IPS-11a (cell line): ENCODE measurements around the gene NELFB.
"Not testable (repeated sequence)": the region's sequence is repeated elsewhere in the genome, so short reads cannot be mapped to it uniquely, and the experiment has no call there.

Experiments used
- H3K4me3 ChIP-seq: one replicate; pipeline ENCODE4 v1.5.1; 2013; ENCODE audit warnings: low read depth, low read length, control low read depth

NELFB gene

DNA sequence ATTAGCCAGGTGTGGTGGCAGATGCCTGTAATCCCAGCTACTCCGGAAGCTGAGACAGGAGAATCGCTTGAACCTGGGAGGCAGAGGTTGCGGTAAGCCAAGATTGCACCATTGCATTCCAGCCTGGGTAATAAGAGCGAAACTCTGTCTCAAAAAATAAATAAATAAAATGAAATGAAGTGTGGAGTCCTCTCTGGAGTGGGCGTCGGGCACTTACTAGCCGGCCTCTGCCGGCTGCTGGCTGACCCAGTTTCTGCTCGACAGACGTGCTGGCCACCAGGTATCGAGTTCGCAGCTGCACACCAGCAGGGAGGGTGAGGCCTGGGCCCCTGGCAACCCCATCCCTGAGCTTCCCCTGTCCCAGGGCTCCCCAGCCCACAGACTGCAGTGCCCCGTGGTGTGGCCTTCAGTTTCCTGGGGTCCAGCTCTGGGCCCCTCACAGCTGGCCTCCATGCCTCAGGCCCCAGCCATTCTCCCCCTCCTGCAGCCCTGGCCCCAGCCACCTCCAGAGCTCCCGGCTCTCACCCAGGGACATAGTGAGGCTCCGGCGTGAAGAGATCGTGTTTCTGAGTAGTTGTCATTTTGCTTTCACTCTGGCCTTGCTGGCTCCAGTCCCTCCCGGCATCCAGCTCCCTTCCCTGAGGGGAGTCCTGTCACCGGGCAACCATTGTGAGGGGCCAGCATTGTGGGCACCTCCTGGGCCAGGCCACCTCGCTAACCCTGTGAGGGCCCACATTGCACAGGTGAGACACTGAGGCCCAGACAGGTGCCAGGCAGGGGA, 7.8 kb upstream of the NELFB start:
- H3K4me3 ChIP-seq, result no peak overlapping the region

GRCh38 chr9:137247916-137248175, 7.3 kb upstream of the NELFB start:
- no peak overlapping the region for H3K4me3 ChIP-seq

GRCh38 chr9:137250329-137251193, 4.6 kb upstream of the NELFB start:
- no peak overlapping the region for H3K4me3 ChIP-seq

- no peak within 1 kb of the TSS for H3K4me3 ChIP-seq
Observed at GRCh38 chr9:137251194-137251461, 4.0 kb upstream of the NELFB start, which contains the start of gene STPG3. TSS of gene STPG3 (plus strand) at chr9:137251286. CDS start at chr9:137251287, 1 bp downstream.

DNA sequence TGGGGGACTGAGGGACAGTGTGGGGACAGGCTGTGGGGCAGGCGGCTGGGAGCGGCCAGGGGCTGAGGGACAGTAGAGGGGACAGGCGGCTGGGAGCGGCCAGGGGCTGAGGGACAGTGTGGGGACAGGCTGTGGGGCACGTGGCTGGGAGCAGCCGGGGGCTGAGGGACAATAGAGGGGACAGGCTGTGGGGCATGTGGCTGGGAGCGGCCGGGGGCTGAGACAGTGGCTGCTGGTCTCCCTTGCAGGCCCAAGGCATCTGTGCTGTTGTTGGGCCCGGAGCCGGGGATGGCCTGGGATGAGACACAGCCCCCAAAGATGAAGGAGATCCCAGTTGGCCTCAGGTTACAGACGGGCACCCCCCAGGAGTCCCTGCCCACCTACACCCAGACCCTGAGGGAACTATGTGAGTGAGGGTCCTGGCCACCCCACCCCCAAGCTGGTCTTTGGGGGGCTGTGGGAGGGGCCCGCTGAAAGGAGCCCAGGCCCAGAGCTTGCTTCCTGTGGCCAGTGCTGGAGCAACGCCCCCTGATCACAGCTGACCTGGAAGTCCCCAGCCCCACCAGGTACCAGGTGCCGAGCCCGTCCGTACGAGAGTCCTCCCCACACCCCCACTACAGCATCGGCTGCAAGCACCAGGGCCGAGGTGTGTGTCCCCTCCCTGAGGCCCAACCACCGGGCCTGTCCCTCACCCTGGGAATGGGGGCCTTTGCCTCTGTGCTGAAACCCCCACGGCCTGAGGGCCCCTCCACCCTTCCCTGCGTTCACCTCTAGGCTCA, 3.4 kb upstream of the NELFB start:
- H3K4me3 ChIP-seq, result no peak overlapping the region

GRCh38 chr9:137252555-137253506, 2.3 kb upstream of the NELFB start:
- H3K4me3 ChIP-seq, result no peak overlapping the region

GRCh38 chr9:137253717-137254623, 1.2 kb upstream of the NELFB start:
- peak overlapping the region; percentile 94 for H3K4me3 ChIP-seq

- H3K4me3 ChIP-seq, result peak overlapping the region; percentile 94
Observed at GRCh38 chr9:137255448-137256114, 454 bp downstream of the NELFB start.

- H3K4me3 ChIP-seq, result no peak overlapping the region
Observed at GRCh38 chr9:137256362-137256761, 1.2 kb downstream of the NELFB start.

- H3K4me3 ChIP-seq, result no peak overlapping the region
Observed at GRCh38 chr9:137256856-137257255, 1.7 kb downstream of the NELFB start.

DNA sequence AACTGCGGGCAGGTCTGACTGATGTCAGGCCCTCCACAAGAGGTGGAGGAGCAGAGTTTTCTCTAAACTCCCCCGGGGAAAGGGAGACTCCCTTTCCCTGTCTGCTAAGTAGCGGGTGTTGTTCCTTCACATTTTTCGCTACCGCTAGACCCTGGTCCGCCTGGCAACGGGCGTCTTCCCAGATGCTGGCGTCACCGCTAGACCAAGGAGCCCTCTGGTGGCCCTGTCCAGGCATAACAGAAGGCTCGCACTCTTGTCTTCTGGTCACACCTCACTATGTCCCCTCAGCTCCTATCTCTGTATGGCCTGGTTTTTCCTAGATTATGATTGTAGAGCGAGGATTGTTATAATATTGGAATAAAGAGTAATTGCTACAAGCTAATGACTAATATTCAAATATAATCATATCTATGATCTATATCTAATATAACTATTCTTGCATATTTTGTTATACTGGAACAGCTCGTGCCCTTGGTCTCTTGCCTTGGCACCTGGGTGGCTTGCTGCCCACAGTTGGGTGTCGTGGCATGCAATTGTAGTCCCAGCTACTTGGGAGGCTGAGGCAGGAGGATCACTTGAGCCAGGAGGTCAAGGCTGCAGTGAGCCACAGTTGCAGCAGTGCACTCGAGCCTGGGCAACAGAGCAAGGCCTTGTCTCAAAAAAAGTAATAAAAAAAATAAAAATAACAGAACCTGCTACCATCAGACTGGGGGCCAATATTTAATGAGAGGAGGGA, 7.2 kb downstream of the NELFB start:
- not testable (repeated sequence) for H3K4me3 ChIP-seq

GRCh38 chr9:137262909-137263285, 7.8 kb downstream of the NELFB start:
- no peak overlapping the region for H3K4me3 ChIP-seq

DNA sequence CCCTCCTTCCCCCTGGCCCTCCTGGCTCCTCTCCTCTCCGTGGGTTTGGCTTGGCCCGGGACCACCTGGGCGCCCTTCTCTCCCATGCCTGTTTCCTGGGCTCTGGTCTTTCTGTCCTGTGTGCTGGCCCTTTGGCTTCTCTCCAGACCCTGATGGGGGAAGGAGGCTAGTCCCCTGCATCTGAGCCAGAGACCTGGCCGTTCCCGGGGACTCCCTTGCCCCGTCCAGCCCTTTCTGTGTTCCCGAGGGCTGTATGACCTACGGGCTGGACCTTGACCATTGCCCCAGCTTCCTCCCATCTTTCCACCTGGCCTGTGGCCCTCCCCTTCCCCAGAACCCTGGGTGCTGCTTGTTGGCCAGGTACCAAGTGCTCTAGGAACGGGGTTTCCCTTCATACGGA, 8.4 kb downstream of the NELFB start:
- no peak overlapping the region for H3K4me3 ChIP-seq

- no peak overlapping the region for H3K4me3 ChIP-seq
Observed at GRCh38 chr9:137264067-137264466, 8.9 kb downstream of the NELFB start.

DNA sequence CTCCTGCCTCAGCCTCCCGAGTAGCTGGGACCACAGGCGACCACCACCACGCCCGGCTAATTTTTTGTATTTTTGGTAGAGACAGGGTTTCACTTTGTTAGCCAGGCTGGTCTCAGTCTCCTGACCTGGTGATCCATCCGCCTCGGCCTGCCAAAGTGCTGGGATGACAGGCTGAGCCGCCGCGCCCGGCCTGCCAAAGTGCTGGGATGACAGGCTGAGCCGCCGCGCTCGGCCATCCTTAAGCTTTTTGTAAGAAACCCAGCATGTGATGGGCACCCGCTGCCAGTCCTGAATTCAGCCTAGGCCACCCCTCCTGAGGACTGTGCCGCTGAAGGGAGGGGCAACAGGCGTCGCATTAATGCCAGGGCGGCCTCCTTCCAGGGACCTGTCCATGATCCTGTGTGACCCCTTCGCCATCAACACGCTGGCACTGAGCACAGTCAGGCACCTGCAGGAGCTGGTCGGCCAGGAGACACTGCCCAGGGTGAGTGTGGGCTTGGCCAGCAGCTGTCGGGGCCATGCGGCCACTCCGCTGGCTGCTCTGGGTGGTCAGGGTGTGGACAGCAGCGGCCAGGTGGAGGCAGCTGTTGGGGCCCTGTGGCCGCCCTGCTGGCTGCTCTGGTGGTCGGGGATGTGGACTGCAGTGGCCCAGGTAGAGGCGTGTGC, 10.5 kb downstream of the NELFB start:
- no peak overlapping the region for H3K4me3 ChIP-seq

DNA sequence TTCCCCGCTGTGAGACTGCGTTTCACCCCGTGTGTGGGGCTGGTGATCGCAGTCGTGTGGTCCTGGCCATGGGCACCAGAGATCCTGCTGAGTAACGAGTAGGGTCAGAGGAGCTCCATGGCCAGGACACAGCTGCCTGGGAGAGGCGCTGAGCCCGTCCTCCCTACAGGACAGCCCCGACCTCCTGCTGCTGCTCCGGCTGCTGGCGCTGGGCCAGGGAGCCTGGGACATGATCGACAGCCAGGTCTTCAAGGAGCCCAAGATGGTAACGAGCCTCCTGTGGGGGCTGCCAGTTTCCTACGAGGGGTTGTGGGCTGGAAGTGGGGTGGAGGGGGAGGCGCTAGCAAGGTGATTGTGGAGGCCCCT, 11.0 kb downstream of the NELFB start:
- H3K4me3 ChIP-seq, result no peak overlapping the region

- H3K4me3 ChIP-seq, result no peak overlapping the region
Observed at GRCh38 chr9:137266585-137267453, 11.7 kb downstream of the NELFB start.
